Stimulated activated CD4-positive, alpha-beta T cell treated with anti-CD3 and anti-CD28 coated beads, Interleukin-2, amount 100 ng/mL, for 24 hours (primary cell): ENCODE measurements around the gene ZNF607.
A peak's percentile ranks its signal among the peaks of the same experiment; 100 is the strongest.
"Not testable (repeated sequence)": the region's sequence is repeated elsewhere in the genome, so short reads cannot be mapped to it uniquely, and the experiment has no call there.

Experiments used
- DNase-seq, 2 donors: peaks; one replicate each; pipeline ENCODE4 v3.0.0-alpha.2; 2020

ZNF607 gene

DNA sequence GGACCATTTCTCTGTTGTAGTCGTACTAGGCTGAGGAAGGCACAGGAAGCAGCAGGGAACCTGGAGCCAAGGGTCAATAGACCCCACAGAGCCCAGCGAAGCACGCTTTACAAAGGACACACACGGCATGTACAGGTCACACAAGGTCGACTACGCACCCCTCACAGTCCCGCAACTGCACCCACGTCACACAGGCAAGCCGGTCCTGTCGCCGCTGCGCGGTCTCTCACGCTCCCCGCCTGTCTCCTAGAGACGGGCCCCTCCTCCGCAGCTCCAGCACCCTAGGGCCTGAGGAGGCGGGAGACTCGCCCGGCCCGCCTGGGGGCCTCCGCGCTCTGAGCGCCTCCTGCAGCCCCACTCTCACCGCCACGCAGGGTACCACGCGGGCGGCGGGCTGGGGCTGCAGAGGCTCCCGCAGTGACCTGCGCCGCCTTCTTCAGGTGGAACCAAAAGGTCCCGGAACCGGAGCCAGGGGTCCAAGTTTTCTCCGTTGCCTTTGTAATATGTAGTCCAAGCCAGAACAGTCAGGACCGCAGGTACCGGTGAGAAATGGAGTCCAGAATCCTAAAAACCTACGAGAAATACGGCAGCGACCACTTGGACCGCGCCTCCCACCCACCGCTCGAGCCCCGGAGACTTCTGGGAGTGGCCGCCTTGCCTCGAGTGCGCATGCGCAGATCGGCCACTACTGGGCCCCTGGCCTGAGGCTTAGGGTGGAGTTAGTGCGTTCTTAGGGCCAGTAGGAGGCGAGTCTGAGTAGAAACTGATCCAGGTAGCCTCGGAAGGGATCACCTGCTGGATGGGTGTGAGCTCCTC lies at the start of gene ZNF607:
Gene ZNF607, minus strand, starts transcription at position 651 of the 816 bp plus-strand sequence. CDS start 8,143 bp downstream, outside the sequence.
- peak; percentile 83 to 88 for DNase-seq

GRCh38 chr19:37763488-37763887 lies 43.9 kb upstream of the ZNF607 start:
- no peak for DNase-seq

- not testable (repeated sequence) for DNase-seq
Observed at GRCh38 chr19:37757683-37758082, 38.1 kb upstream of the ZNF607 start.

DNA sequence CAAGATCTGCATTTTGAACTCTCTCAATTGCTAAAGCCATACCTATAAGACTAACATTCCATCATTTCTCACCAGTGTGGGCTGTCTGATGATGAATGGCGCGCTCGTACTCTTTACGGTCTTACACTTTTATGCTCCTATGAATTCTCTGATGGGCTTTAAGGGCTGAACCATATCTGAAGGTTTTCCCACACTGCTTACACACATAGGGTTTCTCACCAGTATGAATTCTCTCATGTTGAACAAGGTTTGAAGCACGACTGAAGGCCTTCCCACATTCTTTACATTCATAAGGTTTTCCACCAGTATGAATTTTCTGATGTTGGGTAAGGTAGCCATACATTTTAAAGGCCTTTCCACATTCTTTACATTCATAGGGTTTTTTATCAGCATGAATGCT lies 18.8 kb upstream of the ZNF607 start:
- DNase-seq, result no peak

- DNase-seq, result no peak
Observed at GRCh38 chr19:37725181-37725580, 5.6 kb upstream of the ZNF607 start.

DNA sequence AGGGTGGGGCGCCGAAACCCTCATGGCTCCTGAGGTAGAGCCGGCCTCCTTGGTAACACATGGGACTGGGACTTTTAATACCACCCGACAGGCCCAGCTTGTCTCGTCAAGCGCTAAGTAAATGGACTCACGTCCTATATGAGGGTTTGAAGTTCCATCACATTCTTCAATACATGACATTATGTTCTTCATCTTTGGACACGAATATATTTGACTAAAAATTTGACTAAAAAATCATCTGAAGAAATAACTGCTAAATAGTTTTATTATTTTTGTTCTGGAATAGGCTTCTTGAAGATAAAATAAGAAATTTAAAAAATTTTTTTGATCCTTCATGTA lies 335 bp upstream of the ZNF607 start:
- no peak for DNase-seq

GRCh38 chr19:37718304-37718703 lies 1.3 kb downstream of the ZNF607 start:
- no peak for DNase-seq

- no peak for DNase-seq
Observed at GRCh38 chr19:37716140-37716539, 3.4 kb downstream of the ZNF607 start.

DNA sequence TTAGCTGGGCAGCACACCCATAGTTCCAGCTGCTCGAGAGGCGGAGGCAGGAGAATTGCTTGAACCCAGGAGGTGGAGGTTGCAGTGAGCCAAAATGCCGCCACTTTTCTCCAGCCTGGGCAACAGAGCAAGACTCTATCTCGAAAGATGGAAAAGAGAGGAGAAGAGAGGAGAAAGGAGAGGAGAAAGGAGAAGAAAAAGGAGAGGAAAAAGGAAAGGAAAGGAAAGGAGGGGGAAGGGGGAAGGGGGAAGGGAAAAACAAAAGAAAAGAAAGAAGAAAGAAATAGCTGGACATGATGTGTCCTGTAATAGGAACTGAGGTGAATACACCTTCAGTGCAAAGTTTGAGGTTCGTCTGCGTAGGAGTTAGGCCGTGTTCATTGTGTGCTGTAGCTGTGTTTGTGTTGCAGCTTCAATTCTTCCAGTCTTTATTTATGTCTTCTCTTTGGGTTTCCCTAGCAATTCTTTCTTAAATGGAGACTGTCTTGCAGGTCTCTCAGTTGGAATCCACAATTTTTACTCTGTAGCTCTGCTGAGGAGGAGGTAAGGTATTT lies 13.4 kb downstream of the ZNF607 start:
- DNase-seq, result no peak

GRCh38 chr19:37699057-37699456 lies 20.5 kb downstream of the ZNF607 start:
- DNase-seq, result no peak

- DNase-seq, result no peak
Observed at GRCh38 chr19:37698216-37698615, 21.3 kb downstream of the ZNF607 start.

DNA sequence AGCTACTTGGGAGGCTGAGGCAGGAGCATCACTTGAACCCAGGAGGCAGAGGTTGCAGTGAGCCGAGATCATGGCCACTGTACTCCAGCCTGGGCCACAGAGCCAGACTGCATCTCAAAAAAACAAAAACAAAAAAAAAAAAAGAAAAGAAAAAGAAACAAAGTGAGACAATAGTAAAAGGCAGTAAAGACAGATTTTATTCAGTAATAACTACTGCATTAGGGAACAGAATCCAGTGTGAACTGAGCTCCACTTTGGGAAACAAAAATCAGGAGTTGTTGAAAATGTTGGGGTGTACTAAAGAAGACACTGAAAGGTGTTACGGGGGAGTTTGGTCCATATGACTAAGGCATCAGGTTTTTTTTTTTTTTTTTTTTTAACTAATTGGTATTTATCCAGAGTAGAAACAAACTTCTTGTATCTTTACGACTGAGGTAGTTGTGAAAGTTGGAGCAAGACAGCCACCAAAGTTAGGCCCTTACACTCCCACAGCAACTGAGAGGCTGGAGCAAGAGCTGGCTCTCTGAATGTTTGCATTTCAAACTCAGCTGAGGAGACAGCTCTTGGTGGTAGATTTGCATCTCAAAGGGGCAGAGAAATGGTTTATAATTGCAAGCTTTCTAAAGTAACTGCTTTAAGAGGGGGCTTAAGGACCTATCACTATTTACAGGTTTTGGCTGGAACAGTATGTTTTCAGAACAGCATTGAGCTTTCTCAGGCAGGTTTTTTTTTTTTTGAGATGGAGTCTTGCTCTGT lies 24.2 kb downstream of the ZNF607 start:
- no peak for DNase-seq

DNA sequence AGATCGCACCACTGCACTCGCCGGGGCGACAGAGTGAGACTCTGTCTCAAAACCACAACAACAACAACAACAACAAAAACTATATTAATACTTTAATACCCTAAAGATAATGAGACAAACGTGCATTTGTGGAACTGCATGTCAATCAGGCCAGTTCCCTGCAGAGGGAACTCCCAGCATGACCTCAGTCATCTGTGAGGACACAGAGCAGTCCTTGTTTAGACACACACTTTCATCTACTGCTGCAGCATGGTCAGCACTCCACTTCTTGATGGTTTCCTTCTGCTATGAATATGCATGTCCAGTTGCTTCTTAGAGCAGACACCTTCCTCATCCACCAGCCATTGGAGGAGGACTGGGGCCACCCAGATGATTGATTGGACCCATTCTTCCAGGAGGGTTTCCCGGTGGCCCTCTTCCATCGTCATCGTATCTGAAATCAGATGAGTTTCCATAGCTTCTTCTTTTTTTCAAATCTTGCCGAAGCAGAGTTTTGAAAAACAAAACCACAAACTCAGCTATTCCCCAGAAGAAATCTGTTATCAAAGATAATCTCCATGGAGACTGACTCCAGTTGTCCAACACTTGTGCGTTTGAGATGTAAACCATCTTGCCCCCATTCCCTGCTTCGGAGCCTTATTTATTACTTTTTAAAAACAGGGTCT lies 26.5 kb downstream of the ZNF607 start:
- DNase-seq, result no peak

GRCh38 chr19:37691881-37692504 lies 27.6 kb downstream of the ZNF607 start:
- DNase-seq, result peak; percentile 81 to 82

GRCh38 chr19:37683520-37683919 lies 36.0 kb downstream of the ZNF607 start:
- no peak for DNase-seq

- no peak for DNase-seq
Observed at GRCh38 chr19:37669450-37669914, 50.1 kb downstream of the ZNF607 start.

- DNase-seq, result not testable (repeated sequence)
Observed at GRCh38 chr19:37657157-37657556, 62.4 kb downstream of the ZNF607 start.

DNA sequence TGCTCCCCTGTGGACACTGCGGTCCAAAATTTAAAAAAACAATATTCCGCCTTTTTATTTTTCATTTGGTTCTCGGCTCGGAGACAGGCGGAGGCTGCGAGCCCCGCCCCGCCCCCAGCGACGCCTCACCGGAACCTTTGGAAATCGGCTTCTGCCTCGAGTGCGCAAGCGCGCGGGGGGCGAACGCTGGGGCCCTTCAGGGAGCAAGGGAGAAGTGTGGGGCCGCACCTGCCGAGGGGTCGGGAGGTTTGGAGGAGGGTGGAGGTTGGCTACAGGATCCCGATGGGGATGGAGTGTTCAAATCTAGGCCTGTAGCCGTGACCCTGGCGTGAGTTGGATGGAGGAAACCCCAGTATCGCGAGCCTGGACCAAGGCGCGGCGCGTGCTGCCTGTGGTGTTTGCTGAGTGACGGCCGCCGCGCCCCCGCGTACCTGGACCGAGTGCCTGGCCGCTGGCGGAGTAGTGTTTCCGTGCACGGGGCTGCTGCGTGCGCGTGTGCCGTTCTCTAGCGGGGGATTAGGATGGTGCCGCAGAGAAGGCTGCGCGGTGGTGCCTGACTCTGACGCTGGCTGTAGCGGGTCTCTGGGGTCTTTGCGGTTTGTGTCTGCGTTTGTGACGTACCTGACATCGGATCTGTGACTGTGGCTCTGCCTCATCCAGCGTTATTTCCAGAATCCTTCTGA lies 63.7 kb downstream of the ZNF607 start:
- DNase-seq, result peak; percentile 87 to 89

DNA sequence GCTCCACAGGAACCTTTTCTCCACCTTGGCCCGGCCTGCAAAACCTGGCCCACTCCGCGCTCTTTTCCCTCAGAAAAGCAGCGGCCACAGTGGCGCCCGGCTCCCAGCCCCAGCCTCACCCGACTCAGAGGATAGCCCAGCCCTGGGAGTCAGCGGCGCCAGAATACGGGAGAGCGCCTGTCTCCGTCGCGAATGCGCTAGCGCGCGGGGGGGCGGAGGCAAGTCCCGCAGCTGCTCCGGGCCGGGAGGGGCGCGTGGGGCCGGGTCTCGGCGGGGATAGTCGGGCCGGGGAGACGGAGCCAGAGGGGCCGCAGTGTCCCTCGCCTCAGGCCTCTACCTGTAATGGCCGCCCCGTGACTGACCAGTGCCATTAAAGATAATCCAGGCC lies 64.3 kb downstream of the ZNF607 start, which contains the start of gene ZFP30:
Gene ZFP30, minus strand, starts transcription at position 165 of the 388 bp plus-strand sequence. CDS start 7,643 bp downstream, outside the sequence.
- peak; percentile 80 to 86 for DNase-seq

GRCh38 chr19:37654629-37655300 lies 64.8 kb downstream of the ZNF607 start:
- DNase-seq, result peak; percentile 29 to 33

DNA sequence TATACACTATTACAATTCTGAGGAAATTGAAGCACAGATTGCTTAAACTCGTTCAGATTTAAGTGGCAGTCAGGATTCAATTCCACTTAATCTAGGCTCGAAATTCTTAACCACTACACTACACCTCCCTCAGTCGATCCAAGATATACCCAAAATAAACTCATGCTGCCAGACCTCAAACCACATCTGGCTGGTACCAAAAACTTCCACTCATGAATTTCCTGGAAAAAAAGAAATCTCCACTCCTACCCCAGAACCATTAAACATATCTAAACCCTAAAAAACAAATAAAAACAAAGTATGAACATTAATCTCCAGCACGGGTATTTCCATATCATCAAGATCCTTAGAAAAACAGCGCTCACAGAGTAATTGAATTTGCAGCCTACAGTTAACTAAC lies 65.4 kb downstream of the ZNF607 start:
- no peak for DNase-seq
